SK-N-SH treated with all-trans-retinoic acid at 6 μM for 48 hours (cell line): ENCODE data around the gene GPER1.

Experiments used
- ATAC-seq: fragments of 200-7000 bp; cut with Tn5 transposase; 3 replicates; pipeline ENCODE4 v1.9.1; 2020; ENCODE audit warnings: mild to moderate bottlenecking, moderate library complexity
- ARNTL ChIP-seq: fragments of 450-650 bp; formaldehyde crosslinking; IDR thresholded peaks from 2 replicates; pipeline ENCODE4 v1.5.0; 2020; ENCODE audit warnings: low read depth, mild to moderate bottlenecking, moderate library complexity, borderline replicate concordance
- BACH2 ChIP-seq: fragments of 250-450 bp; sonication (Bioruptor Pico); IDR thresholded peaks from 2 replicates; pipeline ENCODE4 v1.9.0; 2021; ENCODE audit warnings: mild to moderate bottlenecking, borderline replicate concordance
- CREB5 ChIP-seq: fragments of 250-450 bp; sonication (Bioruptor Pico); IDR thresholded peaks from 2 replicates; pipeline ENCODE4 v1.5.1; 2020; ENCODE audit warnings: low read depth, mild to moderate bottlenecking, moderate library complexity
- CSDC2 ChIP-seq: fragments of 250-450 bp; sonication (Bioruptor Pico); IDR thresholded peaks from 2 replicates; pipeline ENCODE4 v1.5.0; 2020; ENCODE audit warnings: mild to moderate bottlenecking, moderate library complexity
- CSRNP3 ChIP-seq: fragments of 250-450 bp; sonication (Bioruptor Pico); IDR thresholded peaks from 2 replicates; pipeline ENCODE4 v1.5.1; 2021; ENCODE audit warnings: mild to moderate bottlenecking, moderate library complexity
- ESRRG ChIP-seq: fragments of 250-450 bp; sonication (Bioruptor Pico); IDR thresholded peaks from 2 replicates; pipeline ENCODE4 v1.6.1; 2021; ENCODE audit warnings: mild to moderate bottlenecking
- GLIS3 ChIP-seq: fragments of 250-450 bp; sonication (Bioruptor Pico); IDR thresholded peaks from 2 replicates; pipeline ENCODE4 v1.5.0; 2020; ENCODE audit warnings: mild to moderate bottlenecking, moderate library complexity
- ISL1 ChIP-seq: fragments of 250-450 bp; sonication (Bioruptor Pico); IDR thresholded peaks from 2 replicates; pipeline ENCODE4 v2.1.2; 2022; ENCODE audit warnings: mild to moderate bottlenecking, moderate library complexity
- POU6F1 ChIP-seq: fragments of 250-450 bp; sonication (Bioruptor Pico); IDR thresholded peaks from 2 replicates; pipeline ENCODE4 v1.8.0; 2021; ENCODE audit warnings: low read depth, mild to moderate bottlenecking, moderate library complexity, borderline replicate concordance
- PPARA ChIP-seq: fragments of 250-450 bp; sonication (Bioruptor Pico); IDR thresholded peaks from 2 replicates; pipeline ENCODE4 v1.5.0; 2020; ENCODE audit warnings: mild to moderate bottlenecking, borderline replicate concordance
- SNAI2 ChIP-seq: fragments of 250-450 bp; sonication (Bioruptor Pico); IDR thresholded peaks from 2 replicates; pipeline ENCODE4 v1.5.0; 2020; ENCODE audit warnings: mild to moderate bottlenecking, moderate library complexity
- TCF4 ChIP-seq: fragments of 250-450 bp; sonication (Bioruptor Pico); IDR thresholded peaks from 2 replicates; pipeline ENCODE4 v1.8.0; 2021; ENCODE audit warnings: mild to moderate bottlenecking, moderate library complexity, borderline replicate concordance
- TOX ChIP-seq: fragments of 250-450 bp; sonication (Bioruptor Pico); IDR thresholded peaks from 2 replicates; pipeline ENCODE4 v1.8.0; 2021; ENCODE audit warnings: mild to moderate bottlenecking, moderate library complexity, borderline replicate concordance
- TSHZ2 ChIP-seq: fragments of 250-450 bp; sonication (Bioruptor Pico); IDR thresholded peaks from 2 replicates; pipeline ENCODE4 v1.5.0; 2020; ENCODE audit warnings: mild to moderate bottlenecking, moderate library complexity
- ZC3H10 ChIP-seq: fragments of 250-450 bp; sonication (Bioruptor Pico); IDR thresholded peaks from 2 replicates; pipeline ENCODE4 v1.5.1; 2021; ENCODE audit warnings: mild to moderate bottlenecking, moderate library complexity
- ZFP30 ChIP-seq: fragments of 450-650 bp; formaldehyde crosslinking; IDR thresholded peaks from 2 replicates; pipeline ENCODE4 v1.5.0; 2022; ENCODE audit warnings: mild to moderate bottlenecking, moderate library complexity
- ZNF70 ChIP-seq: fragments of 450-650 bp; formaldehyde crosslinking; IDR thresholded peaks from 2 replicates; pipeline ENCODE4 v1.5.0; 2020; ENCODE audit warnings: mild to moderate bottlenecking, moderate library complexity
- ZNF8 ChIP-seq: fragments of 450-650 bp; formaldehyde crosslinking; IDR thresholded peaks from 2 replicates; pipeline ENCODE4 v1.5.0; 2020; ENCODE audit warnings: mild to moderate bottlenecking, moderate library complexity

GPER1 gene

GRCh38 chr7:1049006-1049741 lies 38.7 kb upstream of the GPER1 start:
- no peak for TF ChIP-seq ZFP30
- ATAC-seq: no peak

- TF ChIP-seq ISL1 (CRISPR knock-in tag) (no peak), SNAI2 (CRISPR knock-in tag) (no peak), ESRRG (CRISPR knock-in tag) (no peak), BACH2 (CRISPR knock-in tag) (no peak), CSRNP3 (CRISPR knock-in tag) (no peak), ZNF8 (CRISPR knock-in tag) (no peak), TCF4 (CRISPR knock-in tag) (no peak)
- TF ChIP-seq, all 23 proteins: peak for 0
- ATAC-seq: no peak
Observed at GRCh38 chr7:1049801-1050200, 38.1 kb upstream of the GPER1 start.

GRCh38 chr7:1050254-1050906 lies 37.5 kb upstream of the GPER1 start:
- no peak for ATAC-seq
- no peak for TF ChIP-seq ESRRG (CRISPR knock-in tag)
- TF ChIP-seq ZC3H10 (CRISPR knock-in tag): no peak
- TF ChIP-seq GLIS3 (CRISPR knock-in tag): no peak
- TF ChIP-seq ZFP30: no peak
- TF ChIP-seq TCF4 (CRISPR knock-in tag): no peak
- TF ChIP-seq TSHZ2 (CRISPR knock-in tag): no peak
- no peak for TF ChIP-seq CSDC2 (CRISPR knock-in tag)
- no peak for TF ChIP-seq ARNTL
- TF ChIP-seq PPARA (CRISPR knock-in tag): no peak
- TF ChIP-seq TOX (CRISPR knock-in tag): no peak
- no peak for TF ChIP-seq CSRNP3 (CRISPR knock-in tag)
- TF ChIP-seq SNAI2 (CRISPR knock-in tag): no peak
- TF ChIP-seq ZNF70 (CRISPR knock-in tag): no peak
- no peak for TF ChIP-seq CREB5 (CRISPR knock-in tag)
- no peak for TF ChIP-seq ISL1 (CRISPR knock-in tag)
- TF ChIP-seq POU6F1 (CRISPR knock-in tag): no peak
